Activated T-helper 1 cell treated with anti-CD3 and anti-CD28 coated beads, Interleukin-12 subunit alpha, Interleukin-12 subunit beta, Interleukin-2, Interleukin-4 antibody, amounts not matched to agents 30 ng/mL and 10 ng/mL and 1 ng/mL, durations not matched to agents 14 hours and 24 hours and 36 hours (primary cell): Measurements from ENCODE around the gene TNFRSF18. TPM values are rescaled to one million over a fixed set of nuclear protein-coding genes. Genes with fewer than 3 reads are reported as not detected.
"Not testable (repeated sequence)": the region's sequence is repeated elsewhere in the genome, so short reads cannot be mapped to it uniquely, and the experiment has no call there.

Experiments
- DNase-seq: peaks from one replicate; pipeline ENCODE4 v3.0.0; 2021; ENCODE audit warnings: low spot score
- H3K27ac Mint-ChIP-seq: one replicate; pipeline ENCODE4 v1.8.0; 2021; ENCODE audit warnings: mild to moderate bottlenecking, mixed read lengths
- H3K27me3 Mint-ChIP-seq: one replicate; pipeline ENCODE4 v1.8.0; 2022; ENCODE audit warnings: mild to moderate bottlenecking, moderate library complexity, mixed read lengths; ENCODE audit not compliant: insufficient read depth
- H3K36me3 Mint-ChIP-seq: one replicate; pipeline ENCODE4 v1.8.0; 2021; ENCODE audit warnings: low read depth, mixed read lengths
- H3K4me1 Mint-ChIP-seq: one replicate; pipeline ENCODE4 v1.8.0; 2021; ENCODE audit warnings: low read depth, mixed read lengths
- H3K4me3 Mint-ChIP-seq: one replicate; pipeline ENCODE4 v1.8.0; 2021; ENCODE audit warnings: mild to moderate bottlenecking, moderate library complexity, mixed read lengths
- H3K9me3 Mint-ChIP-seq: one replicate; pipeline ENCODE4 v1.8.0; 2021; ENCODE audit warnings: mixed read lengths
- intact Hi-C: fragments of 100-400 bp; cut with micrococcal nuclease; formaldehyde crosslinking; loops from one replicate; pipeline ENCODE4 v1.15.1; 2024
- total RNA-seq: library from RNA; stranded (reverse); gene quantifications from 2 replicates; pipeline ENCODE4 v1.2.3, GENCODE V29; 2022

The TNFRSF18 gene
- total RNA-seq, 1 donor from 2014 or later, result 356 TPM

DNA sequence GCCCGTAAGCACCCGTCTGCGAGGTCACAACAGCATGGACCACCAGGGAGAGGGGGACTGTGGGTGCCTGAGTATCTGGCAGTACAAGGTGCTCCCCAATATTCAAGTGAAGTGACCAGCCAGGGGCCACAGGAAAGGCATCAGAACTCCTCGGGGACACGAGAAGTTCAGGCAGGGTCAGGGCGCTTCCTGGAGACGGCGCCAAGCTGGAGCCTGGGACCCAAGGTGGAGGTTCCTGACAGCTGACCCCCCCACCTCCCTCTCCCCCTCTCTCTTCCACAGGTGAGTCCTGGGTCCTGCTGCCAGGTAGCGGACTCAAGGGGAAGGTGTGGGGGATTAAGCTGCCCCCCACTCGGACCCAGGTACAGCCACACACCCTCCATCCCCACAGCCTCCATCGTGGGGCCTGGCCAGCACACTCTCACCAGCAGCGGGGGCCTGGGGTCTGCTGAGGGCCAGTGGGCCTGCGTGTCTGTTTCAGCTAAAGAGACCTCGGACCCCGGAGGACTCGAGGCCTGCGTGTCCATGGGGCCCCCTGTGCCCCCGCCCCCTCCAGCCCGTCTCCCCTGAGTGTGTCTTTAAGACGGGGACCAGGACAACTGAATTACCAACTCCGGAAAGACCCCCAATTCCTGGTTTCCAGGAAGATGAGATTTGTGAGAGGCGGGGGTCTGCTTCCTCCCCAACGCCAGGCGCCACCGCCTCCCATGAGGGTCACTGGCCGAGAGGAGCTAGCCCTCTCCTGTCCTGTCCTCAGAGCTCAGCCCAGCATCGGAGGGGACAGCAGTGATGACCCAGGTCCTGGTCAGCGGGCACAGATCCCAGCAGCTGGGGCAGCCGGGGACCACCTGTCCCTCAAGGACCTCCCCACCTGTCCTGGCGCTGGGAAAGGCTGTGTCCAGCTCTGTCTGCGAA, 6.2 kb downstream of the TNFRSF18 start:
- Mint-ChIP-seq H3K9me3 (peaks cover 3% of the 10 kb centered on the region), H3K36me3 (peaks cover 17% of the 10 kb centered on the region), H3K27ac (peak overlapping the region; percentile 89), H3K4me1 (peaks cover 6% of the 10 kb centered on the region), H3K27me3 (no peaks in the 10 kb centered on the region), H3K4me3 (peak overlapping the region; percentile 68)
- intact Hi-C loops, result loop anchor here (2.0 kb wide), 1 partner anchor 15 kb away; the partner anchor contains the start of gene TNFRSF4
- no peak for DNase-seq

- no peak for DNase-seq
- H3K9me3 Mint-ChIP-seq, result peaks cover 12% of the 10 kb centered on the region
- peak overlapping the region; percentile 11 for H3K4me3 Mint-ChIP-seq
- peak overlapping the region; percentile 89 for H3K27ac Mint-ChIP-seq
- H3K4me1 Mint-ChIP-seq, result peaks cover 6% of the 10 kb centered on the region
- no peaks in the 10 kb centered on the region for H3K27me3 Mint-ChIP-seq
- intact Hi-C loops, result no loop called here
- peaks cover 23% of the 10 kb centered on the region for H3K36me3 Mint-ChIP-seq
These were observed 7.0 kb downstream of the TNFRSF18 start for GRCh38 chr1:1199141-1199960.

- Mint-ChIP-seq H3K4me1 (peaks cover 6% of the 10 kb centered on the region), H3K27me3 (no peaks in the 10 kb centered on the region), H3K36me3 (peaks cover 24% of the 10 kb centered on the region), H3K27ac (peak overlapping the region; percentile 40), H3K9me3 (peaks cover 18% of the 10 kb centered on the region), H3K4me3 (no peak overlapping the region)
- intact Hi-C loops, result no loop called here
- no peak for DNase-seq
These were observed 7.8 kb downstream of the TNFRSF18 start for GRCh38 chr1:1198423-1199140.

- peaks cover 18% of the 10 kb centered on the region for H3K9me3 Mint-ChIP-seq
- DNase-seq, result no peak
- H3K4me3 Mint-ChIP-seq, result no peak overlapping the region
- H3K27me3 Mint-ChIP-seq, result no peaks in the 10 kb centered on the region
- intact Hi-C loops, result no loop called here
- H3K4me1 Mint-ChIP-seq, result peaks cover 6% of the 10 kb centered on the region
- peaks cover 24% of the 10 kb centered on the region for H3K36me3 Mint-ChIP-seq
- H3K27ac Mint-ChIP-seq, result no peak overlapping the region
These were observed 8.6 kb downstream of the TNFRSF18 start for GRCh38 chr1:1197551-1198422.

- H3K4me3 Mint-ChIP-seq, result no peak overlapping the region
- DNase-seq, result no peak
- no peaks in the 10 kb centered on the region for H3K27me3 Mint-ChIP-seq
- intact Hi-C loops, result no loop called here
- H3K27ac Mint-ChIP-seq, result no peak overlapping the region
- H3K9me3 Mint-ChIP-seq, result peaks cover 20% of the 10 kb centered on the region
- H3K36me3 Mint-ChIP-seq, result peaks cover 26% of the 10 kb centered on the region
- H3K4me1 Mint-ChIP-seq, result peaks cover 6% of the 10 kb centered on the region
These were observed 9.2 kb downstream of the TNFRSF18 start for GRCh38 chr1:1197188-1197500.

- H3K9me3 Mint-ChIP-seq, result peaks cover 26% of the 10 kb centered on the region
- no peak overlapping the region for H3K27ac Mint-ChIP-seq
- no peak for DNase-seq
- H3K27me3 Mint-ChIP-seq, result no peaks in the 10 kb centered on the region
- intact Hi-C loops, result no loop called here
- peaks cover 30% of the 10 kb centered on the region for H3K36me3 Mint-ChIP-seq
- H3K4me1 Mint-ChIP-seq, result peaks cover 6% of the 10 kb centered on the region
- no peak overlapping the region for H3K4me3 Mint-ChIP-seq
These were observed 9.8 kb downstream of the TNFRSF18 start for GRCh38 chr1:1196431-1197187.

- H3K27me3 Mint-ChIP-seq, H3K4me1 Mint-ChIP-seq, H3K4me3 Mint-ChIP-seq, DNase-seq, intact Hi-C loops, H3K27ac Mint-ChIP-seq: not testable (repeated sequence)
- Mint-ChIP-seq H3K9me3 (peaks cover 29% of the 10 kb centered on the region), H3K36me3 (peaks cover 30% of the 10 kb centered on the region)
These were observed 10.7 kb downstream of the TNFRSF18 start for GRCh38 chr1:1195726-1196125.

DNA sequence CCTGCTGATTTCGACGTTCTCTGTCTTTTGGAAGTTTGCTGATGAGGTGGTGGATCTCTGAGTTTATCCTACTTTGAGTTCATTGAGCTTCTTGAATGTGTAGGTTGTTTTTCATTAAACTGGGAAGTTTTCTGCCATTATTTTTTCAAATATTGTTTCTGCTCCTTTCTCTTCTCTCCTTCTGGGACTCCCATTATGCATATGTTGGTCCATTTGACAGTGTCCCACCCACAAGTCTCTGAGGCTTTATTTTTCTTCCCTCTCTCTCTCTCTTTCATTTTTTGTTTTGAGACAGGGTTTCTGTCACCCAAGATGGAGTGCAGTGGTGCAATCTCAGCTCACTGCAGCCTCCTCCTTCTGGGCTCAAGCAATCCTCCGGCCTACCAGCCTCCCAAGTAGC, 11.7 kb downstream of the TNFRSF18 start:
- Mint-ChIP-seq H3K27me3 (peaks cover 3% of the 10 kb centered on the region), H3K27ac (no peak overlapping the region), H3K36me3 (peaks cover 27% of the 10 kb centered on the region), H3K4me3 (no peak overlapping the region), H3K9me3 (peaks cover 29% of the 10 kb centered on the region), H3K4me1 (peaks cover 4% of the 10 kb centered on the region)
- no peak for DNase-seq
- intact Hi-C loops, result no loop called here

GRCh38 chr1:1191734-1192133, 14.7 kb downstream of the TNFRSF18 start:
- Mint-ChIP-seq H3K9me3 (peaks cover 29% of the 10 kb centered on the region), H3K36me3 (peaks cover 27% of the 10 kb centered on the region), H3K4me1 (no peaks in the 10 kb centered on the region), H3K27me3 (peaks cover 12% of the 10 kb centered on the region), H3K4me3 (no peak overlapping the region), H3K27ac (no peak overlapping the region)
- no peak for DNase-seq
- intact Hi-C loops, result no loop called here

- peaks cover 6% of the 10 kb centered on the region for H3K36me3 Mint-ChIP-seq
- peaks cover 16% of the 10 kb centered on the region for H3K27me3 Mint-ChIP-seq
- peaks cover 15% of the 10 kb centered on the region for H3K9me3 Mint-ChIP-seq
- intact Hi-C loops, result no loop called here
- H3K4me1 Mint-ChIP-seq, result no peaks in the 10 kb centered on the region
- no peak overlapping the region for H3K27ac Mint-ChIP-seq
- no peak for DNase-seq
- H3K4me3 Mint-ChIP-seq, result no peak overlapping the region
These were observed 17.3 kb downstream of the TNFRSF18 start for GRCh38 chr1:1189111-1189510.

- intact Hi-C loops, result no loop called here
- no peaks in the 10 kb centered on the region for H3K4me1 Mint-ChIP-seq
- H3K4me3 Mint-ChIP-seq, result no peak overlapping the region
- H3K9me3 Mint-ChIP-seq, result peaks cover 11% of the 10 kb centered on the region
- H3K36me3 Mint-ChIP-seq, result peaks cover 6% of the 10 kb centered on the region
- DNase-seq, result no peak
- H3K27ac Mint-ChIP-seq, result no peak overlapping the region
- peaks cover 18% of the 10 kb centered on the region for H3K27me3 Mint-ChIP-seq
These were observed 18.5 kb downstream of the TNFRSF18 start for GRCh38 chr1:1187938-1188337.
